ENCODE data around the gene DCDC2.
"Not testable (repeated sequence)": the region's sequence is repeated elsewhere in the genome, so short reads cannot be mapped to it uniquely, and the experiment has no call there.

The DCDC2 gene

DNA sequence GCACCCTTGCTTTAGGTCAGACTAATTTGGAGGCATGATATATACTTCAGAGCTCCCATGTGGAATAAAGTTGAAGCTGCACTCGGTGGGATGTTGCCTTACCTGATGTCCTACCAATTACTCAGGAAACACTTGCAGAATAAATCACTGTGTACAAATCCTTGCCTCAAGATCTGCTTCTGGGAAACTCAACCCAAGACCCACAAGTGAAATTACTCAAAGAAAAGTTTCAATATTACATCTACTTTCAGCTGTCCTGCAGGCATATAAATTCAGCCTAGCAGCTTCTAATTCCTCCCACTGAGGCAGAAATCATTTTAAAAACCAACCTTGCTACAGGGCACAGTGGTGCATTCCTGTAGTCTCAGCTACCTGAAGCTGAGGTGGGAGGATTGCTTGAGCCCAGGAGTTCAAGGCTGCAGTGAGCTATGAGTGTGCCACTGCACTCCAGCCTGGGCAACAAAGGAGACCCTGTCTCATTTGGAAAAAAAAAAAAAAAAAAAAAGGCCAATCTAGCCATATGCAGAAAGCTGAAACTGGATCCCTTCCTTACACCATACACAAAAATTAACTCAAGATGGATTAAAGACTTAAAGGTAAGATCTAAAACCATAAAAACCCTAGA, 20.7 kb upstream of the DCDC2 start:
- no peak for DNase-seq

GRCh38 chr6:24376871-24377270, 19.0 kb upstream of the DCDC2 start:
- no peak for DNase-seq

GRCh38 chr6:24374612-24375011, 16.8 kb upstream of the DCDC2 start:
- no peak for DNase-seq

GRCh38 chr6:24365103-24365633, 7.3 kb upstream of the DCDC2 start:
- DNase-seq, result not testable (repeated sequence)

DNA sequence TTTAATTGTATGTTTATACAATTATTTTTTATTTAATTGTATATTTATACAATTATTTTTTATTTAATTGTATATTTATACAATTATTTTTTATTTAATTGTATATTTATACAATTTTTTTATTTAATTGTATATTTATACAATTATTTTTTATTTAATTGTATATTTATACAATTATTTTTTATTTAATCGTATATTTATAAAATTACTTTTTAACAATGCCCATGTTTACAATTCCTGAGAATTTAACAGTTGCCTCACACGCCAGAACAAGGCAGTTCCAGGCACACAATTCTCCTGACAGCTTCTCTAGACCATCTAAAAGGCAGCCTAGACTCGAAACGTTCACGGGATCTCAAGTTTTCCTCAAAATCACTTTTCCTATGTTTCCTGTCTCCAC, 4.5 kb upstream of the DCDC2 start:
- not testable (repeated sequence) for DNase-seq

- DNase-seq, result peak; percentile 93
These were observed 2.0 kb upstream of the DCDC2 start for GRCh38 chr6:24359640-24360454.

DNA sequence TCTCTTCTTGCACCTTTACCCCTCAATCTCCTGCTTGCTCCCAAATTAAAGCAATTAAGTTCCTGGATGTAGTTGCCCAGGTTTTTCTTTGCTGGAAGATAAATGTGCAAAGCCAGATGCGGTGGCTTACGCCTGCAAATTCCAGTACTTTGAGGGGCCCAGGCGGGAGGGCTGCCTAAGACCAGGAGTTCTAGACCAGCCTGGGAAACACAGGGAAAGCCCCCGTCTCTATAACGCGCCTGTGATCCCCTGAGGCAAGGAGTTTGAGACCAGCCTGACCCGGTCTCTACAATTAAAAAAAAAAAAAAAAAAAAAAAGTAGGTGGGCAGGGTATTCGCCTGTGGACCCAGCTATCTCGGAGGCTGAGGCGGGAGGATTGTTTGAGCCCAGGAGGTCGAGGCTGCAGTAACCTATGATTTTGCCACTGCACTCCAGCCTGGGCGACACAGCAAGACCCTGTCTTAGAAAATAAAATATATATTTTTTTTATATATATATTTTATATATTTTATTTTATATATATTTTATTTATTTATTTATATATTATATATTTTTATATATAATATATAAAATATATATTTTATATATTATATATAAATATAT, 461 bp upstream of the DCDC2 start:
- no peak for DNase-seq

DNA sequence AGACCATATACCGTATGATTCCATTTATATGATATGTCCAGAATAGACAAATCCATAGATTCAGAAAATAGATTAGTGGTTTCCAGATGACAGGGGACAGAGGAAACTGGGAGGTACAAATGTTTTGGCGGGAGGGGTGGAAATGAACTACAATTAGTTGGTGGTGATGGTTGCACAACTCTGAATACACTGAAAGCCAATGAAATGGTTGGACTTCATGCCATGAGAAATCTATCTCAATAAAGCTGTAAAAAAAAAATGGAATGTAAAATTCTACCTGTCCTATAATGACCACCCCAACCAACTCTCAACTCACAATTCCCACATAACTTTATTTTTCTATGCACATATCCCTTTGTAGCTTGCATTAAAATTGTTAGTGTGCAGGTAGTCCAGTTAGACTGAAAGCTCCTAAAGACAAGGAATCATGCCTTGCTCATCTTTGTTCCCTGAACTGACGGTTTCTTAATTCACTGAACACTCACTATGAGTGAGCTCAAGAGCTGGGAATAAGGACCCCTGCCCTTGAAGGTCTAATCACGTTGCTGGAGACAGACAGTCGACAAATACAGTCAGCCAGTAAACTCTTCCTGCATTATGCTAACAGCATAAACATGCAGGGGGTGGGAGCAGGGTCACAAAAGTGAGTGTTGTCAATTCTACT, 1.4 kb downstream of the DCDC2 start:
- no peak for DNase-seq

- DNase-seq, result no peak
These were observed 2.5 kb downstream of the DCDC2 start for GRCh38 chr6:24355393-24355792.

DNA sequence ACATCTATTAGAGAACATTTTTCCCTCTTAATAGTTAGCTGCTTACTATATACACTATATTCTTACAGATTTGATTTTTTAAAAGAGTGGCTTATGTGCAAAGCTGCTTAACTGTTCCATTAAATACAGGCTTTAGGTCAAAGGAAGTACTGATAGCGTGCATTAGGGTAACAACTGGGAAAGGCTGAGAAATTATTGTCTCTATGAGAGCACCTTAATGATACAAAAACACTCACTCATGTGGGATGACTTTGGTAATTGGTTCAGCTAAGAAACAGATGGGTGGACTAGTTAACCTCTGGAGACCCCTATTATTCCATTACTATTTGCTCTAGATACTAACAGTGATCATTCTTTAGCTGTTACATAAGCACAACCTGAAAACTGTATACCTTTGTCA, 4.0 kb downstream of the DCDC2 start:
- DNase-seq, result no peak

GRCh38 chr6:24352434-24352833, 5.4 kb downstream of the DCDC2 start:
- no peak for DNase-seq

- DNase-seq, result no peak
These were observed 12.9 kb downstream of the DCDC2 start for GRCh38 chr6:24344976-24345375.

GRCh38 chr6:24340998-24341938, 16.6 kb downstream of the DCDC2 start:
- DNase-seq, result no peak

GRCh38 chr6:24339932-24340331, 17.9 kb downstream of the DCDC2 start:
- DNase-seq, result no peak

DNA sequence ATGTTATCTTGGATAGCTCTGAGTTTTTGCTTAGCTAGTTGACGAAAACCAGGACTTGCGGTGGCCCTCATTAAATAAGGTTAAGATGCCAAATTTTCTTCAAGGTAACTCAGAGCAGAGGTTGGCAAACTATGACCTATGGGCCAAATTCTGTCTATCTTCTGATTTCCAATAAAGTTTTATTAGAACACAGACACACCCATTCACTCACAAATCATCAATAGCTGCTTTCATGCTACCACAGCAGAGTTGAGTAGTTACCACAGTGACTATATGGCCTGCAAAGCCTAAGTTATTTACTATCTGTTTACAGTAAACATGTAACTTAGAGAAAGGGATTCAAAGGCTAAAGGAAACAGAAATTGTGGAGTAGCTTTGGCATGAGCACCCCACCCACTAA, 23.6 kb downstream of the DCDC2 start:
- no peak for DNase-seq

- no peak for DNase-seq
These were observed 25.5 kb downstream of the DCDC2 start for GRCh38 chr6:24332317-24332716.

DNA sequence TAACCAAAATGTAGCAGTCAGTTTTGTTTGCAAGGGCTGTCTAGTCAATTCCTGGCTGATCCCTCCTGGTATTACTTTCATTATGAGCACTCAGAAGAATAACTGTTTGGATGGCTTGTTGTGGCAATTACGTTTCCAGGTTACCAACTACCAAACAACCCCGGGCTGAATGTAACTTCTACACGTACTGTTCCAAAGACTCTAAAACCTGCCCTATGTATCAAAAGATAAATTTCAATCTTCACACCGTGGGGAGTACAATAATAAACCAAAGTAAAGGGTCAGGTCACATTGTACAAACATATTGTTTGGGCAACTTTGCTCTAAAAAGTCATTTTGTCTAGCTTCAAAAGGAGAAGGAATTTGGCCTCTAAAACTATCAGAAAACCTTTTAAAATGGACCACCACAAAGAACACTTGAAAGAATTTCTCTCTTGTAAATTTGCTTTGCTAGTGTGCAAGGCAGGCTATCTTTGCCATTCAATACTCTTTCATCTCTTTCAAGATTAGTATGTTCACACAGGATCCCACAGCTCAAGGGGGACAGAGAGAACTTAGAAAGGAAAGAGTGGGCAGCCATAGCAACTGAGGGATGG, 27.6 kb downstream of the DCDC2 start:
- no peak for DNase-seq

DNA sequence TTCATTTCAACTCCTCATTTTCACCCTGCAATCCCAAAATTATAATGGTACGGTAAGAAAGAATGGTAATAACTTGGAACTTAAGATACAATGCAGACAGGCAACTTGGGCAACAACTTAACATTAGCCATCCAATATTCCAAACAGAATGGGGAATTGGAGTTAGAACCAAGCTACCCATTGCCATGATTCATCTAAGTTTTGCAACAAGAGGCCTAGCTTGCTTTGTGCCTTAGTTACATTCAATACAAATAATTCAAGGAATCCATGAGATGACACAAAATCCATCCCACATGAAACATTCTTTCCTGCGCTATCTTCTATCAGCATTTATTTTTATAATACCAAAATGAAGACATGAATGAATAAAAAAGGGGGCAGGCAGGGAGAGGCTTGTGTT, 28.4 kb downstream of the DCDC2 start:
- DNase-seq, result no peak

DNA sequence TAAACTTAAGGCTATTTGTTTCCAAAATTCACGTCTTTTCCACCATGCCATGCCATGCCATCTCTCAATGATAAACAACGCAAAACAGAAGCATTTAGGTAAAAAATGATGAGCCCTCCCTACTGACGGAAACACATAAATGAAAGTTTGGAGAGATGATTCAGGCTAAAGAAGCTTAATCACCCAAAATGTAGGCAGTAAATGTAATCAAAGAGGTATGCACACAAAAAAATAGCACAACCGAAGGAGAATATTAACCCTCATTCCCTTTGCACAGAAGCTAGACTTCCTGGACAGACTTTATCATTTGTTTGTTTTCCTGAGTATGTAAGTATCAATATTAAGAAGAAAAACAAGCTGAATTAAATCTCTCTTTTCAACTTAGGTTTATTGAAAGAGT, 28.8 kb downstream of the DCDC2 start:
- DNase-seq, result no peak

DNA sequence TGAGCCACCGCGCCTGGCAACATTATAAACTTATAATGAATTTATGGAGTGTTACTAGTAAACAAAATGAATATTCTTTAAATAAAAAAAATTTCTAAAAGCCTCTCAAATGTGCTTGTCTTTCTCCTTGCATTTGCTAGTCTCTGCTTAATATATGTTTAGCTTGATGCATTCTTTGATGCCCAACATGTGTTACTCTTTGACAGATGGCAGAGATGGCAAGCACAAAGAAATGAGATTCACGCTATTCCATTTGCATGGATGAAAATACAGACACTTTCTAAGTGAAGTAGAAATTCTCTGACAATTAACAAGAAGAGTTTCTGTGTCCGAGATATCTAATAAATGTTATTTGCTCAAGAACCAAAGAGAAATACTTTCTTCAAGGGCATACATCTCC, 30.1 kb downstream of the DCDC2 start:
- no peak for DNase-seq

GRCh38 chr6:24325978-24326377, 31.9 kb downstream of the DCDC2 start:
- no peak for DNase-seq

- no peak for DNase-seq
These were observed 33.2 kb downstream of the DCDC2 start for GRCh38 chr6:24324617-24325016.

All from NCI-H510A treated with DMSO at 0.1 percent for 48 hours (cell line).